ENCODE results near the gene CDC42EP1. TPM values are rescaled to one million over a fixed set of nuclear protein-coding genes. Genes with fewer than 3 reads are reported as not detected.
"Not testable (repeated sequence)": the region's sequence is repeated elsewhere in the genome, so short reads cannot be mapped to it uniquely, and the experiment has no call there.

Gene CDC42EP1
- polyA plus RNA-seq (ENCODE audit: insufficient read length): 30.8 TPM
- long read RNA-seq, donor 1, transcript CDC42EP1-201 (3 exons, 2,181 nt): major isoform, 45 of 163 reads
- long read RNA-seq, donor 1, partial matches to known transcripts: 117 of 163 reads
- long read RNA-seq, donor 1, other reads (novel, unspliced or antisense): 0 of 163 reads
- long read RNA-seq, donor 2, transcript CDC42EP1-201 (3 exons, 2,181 nt): major isoform, 38 of 161 reads
- long read RNA-seq, donor 2, partial matches to known transcripts: 123 of 161 reads
- long read RNA-seq, donor 2, other reads (novel, unspliced or antisense): 0 of 161 reads
- long read RNA-seq, donor 3, transcript CDC42EP1-201 (3 exons, 2,181 nt): major isoform, 20 of 72 reads
- long read RNA-seq, donor 3, partial matches to known transcripts: 52 of 72 reads
- long read RNA-seq, donor 3, other reads (novel, unspliced or antisense): 0 of 72 reads
- long read RNA-seq, donor 4, partial matches to known transcripts: 0 of 2 reads
- long read RNA-seq, donor 4, other reads (novel, unspliced or antisense): 0 of 2 reads
- long read RNA-seq, donor 5, transcript CDC42EP1-201 (3 exons, 2,181 nt): major isoform, 36 of 68 reads
- long read RNA-seq, donor 5, partial matches to known transcripts: 32 of 68 reads
- long read RNA-seq, donor 5, other reads (novel, unspliced or antisense): 0 of 68 reads
- long read RNA-seq, donor 6, transcript CDC42EP1-201 (3 exons, 2,181 nt): major isoform, 25 of 118 reads
- long read RNA-seq, donor 6, partial matches to known transcripts: 93 of 118 reads
- long read RNA-seq, donor 6, other reads (novel, unspliced or antisense): 0 of 118 reads
- long read RNA-seq, donor 7, transcript CDC42EP1-201 (3 exons, 2,181 nt): major isoform, 31 of 147 reads
- long read RNA-seq, donor 7, partial matches to known transcripts: 116 of 147 reads
- long read RNA-seq, donor 7, other reads (novel, unspliced or antisense): 0 of 147 reads
- long read RNA-seq, donor 8, transcript CDC42EP1-201 (3 exons, 2,181 nt): major isoform, 12 of 60 reads
- long read RNA-seq, donor 8, partial matches to known transcripts: 48 of 60 reads
- long read RNA-seq, donor 8, other reads (novel, unspliced or antisense): 0 of 60 reads

- no peak for DNase-seq
Observed at GRCh38 chr22:37559901-37560607, at the start of gene CDC42EP1. TSS of gene CDC42EP1 (plus strand) at chr22:37560480. CDS start at chr22:37566350, 5,870 bp downstream.

- DNase-seq: no peak
Observed at GRCh38 chr22:37511395-37512104, 48.7 kb upstream of the CDC42EP1 start.

- no peak for DNase-seq
Observed at GRCh38 chr22:37514526-37515051, 45.7 kb upstream of the CDC42EP1 start.

- no peak for DNase-seq
Observed at GRCh38 chr22:37515901-37516300, 44.4 kb upstream of the CDC42EP1 start.

- DNase-seq: no peak
Observed at GRCh38 chr22:37516456-37516855, 43.8 kb upstream of the CDC42EP1 start.

GRCh38 chr22:37517826-37518450, 42.3 kb upstream of the CDC42EP1 start:
- DNase-seq: no peak

- no peak for DNase-seq
Observed at GRCh38 chr22:37518509-37519267, 41.6 kb upstream of the CDC42EP1 start.

- DNase-seq: no peak
Observed at GRCh38 chr22:37519268-37520195, 40.7 kb upstream of the CDC42EP1 start, which contains the start of gene CARD10. TSS of gene CARD10 (minus strand) at chr22:37519415. CDS start at chr22:37519200, 215 bp downstream.

GRCh38 chr22:37520776-37521191, 39.5 kb upstream of the CDC42EP1 start:
- no peak for DNase-seq

- no peak for DNase-seq
Observed at GRCh38 chr22:37521236-37521739, 39.0 kb upstream of the CDC42EP1 start.

- DNase-seq: no peak
Observed at GRCh38 chr22:37522482-37522881, 37.8 kb upstream of the CDC42EP1 start.

- DNase-seq: no peak
Observed at GRCh38 chr22:37525073-37525745, 35.1 kb upstream of the CDC42EP1 start.

- DNase-seq: no peak
Observed at GRCh38 chr22:37525746-37526350, 34.4 kb upstream of the CDC42EP1 start.

- DNase-seq: no peak
Observed at GRCh38 chr22:37526376-37526775, 33.9 kb upstream of the CDC42EP1 start.

GRCh38 chr22:37527081-37527752, 33.1 kb upstream of the CDC42EP1 start:
- DNase-seq: not testable (repeated sequence)

- not testable (repeated sequence) for DNase-seq
Observed at GRCh38 chr22:37527952-37528351, 32.3 kb upstream of the CDC42EP1 start.
